H1 (cell line): ENCODE measurements around the gene DNAJC2. TPM values are rescaled to one million over a fixed set of nuclear protein-coding genes. Genes with fewer than 3 reads are reported as not detected.

ENCODE experiments used
- ASH2L ChIP-seq: fragments of 200-600, 300-600 bp; sonication (generic); IDR thresholded peaks from one replicate; pipeline ENCODE4 v1.7.1; 2017; ENCODE audit warnings: low read length
- BACH1 ChIP-seq: IDR thresholded peaks from 2 replicates; pipeline ENCODE4 v1.6.1; 2012; ENCODE audit warnings: low read length, improper control_type of control experiment
- BCL11A ChIP-seq, 2 experiments: IDR thresholded peaks; one replicate each; pipeline ENCODE4 v1.6.1; 2011; ENCODE audit warnings: low read depth in 2 of 2, low read length in 2 of 2, mild to moderate bottlenecking in 2 of 2
- CBX8 ChIP-seq: fragments of 300-800, 300-1000 bp; sonication (generic); IDR thresholded peaks from 2 replicates; pipeline ENCODE4 v1.7.1; 2016; ENCODE audit warnings: low read depth, low read length, borderline replicate concordance
- CTBP2 ChIP-seq: IDR thresholded peaks from 2 replicates; pipeline ENCODE4 v1.7.0; 2011; ENCODE audit warnings: borderline replicate concordance, mild to moderate bottlenecking, moderate library complexity, mixed read lengths, low read length; ENCODE audit not compliant: insufficient read depth, insufficient read length
- E2F6 ChIP-seq: IDR thresholded peaks from 2 replicates; pipeline ENCODE4 v1.6.1; 2012; ENCODE audit warnings: inconsistent platforms
- EGR1 ChIP-seq: IDR thresholded peaks from 2 replicates; pipeline ENCODE4 v1.6.1; 2011; ENCODE audit warnings: low read depth, low read length, borderline replicate concordance
- EP300 ChIP-seq, 2 experiments: IDR thresholded peaks; 1 replicate in 1 of 2; 2 replicates in 1 of 2; pipeline ENCODE4 v1.6.1; 2011 to 2012; ENCODE audit warnings: low read depth in 2 of 2, low read length in 2 of 2, mild to moderate bottlenecking in 2 of 2, borderline replicate concordance in 1 of 2, inconsistent platforms in 1 of 2, moderate library complexity in 1 of 2
- KDM5A ChIP-seq: fragments of 200-600 bp; IDR thresholded peaks from 2 replicates; pipeline ENCODE4 v1.7.1; 2012; ENCODE audit warnings: mild to moderate bottlenecking, low read length, inconsistent platforms, mixed read lengths
- PHF8 ChIP-seq: fragments of 200-600 bp; sonication (generic); conservative IDR thresholded peaks from 2 replicates; pipeline ENCODE4 v1.7.1; 2012; ENCODE audit warnings: low read depth, mild to moderate bottlenecking, inconsistent platforms, low read length, moderate library complexity
- POLR2AphosphoS5 ChIP-seq: IDR thresholded peaks from 2 replicates; pipeline ENCODE4 v1.6.1; 2011; ENCODE audit warnings: low read depth, low read length
- SAP30 ChIP-seq: fragments of 300-600 bp; sonication (generic); IDR thresholded peaks from 2 replicates; pipeline ENCODE4 v1.7.1; 2012; ENCODE audit warnings: low read length, moderate library complexity, mild to moderate bottlenecking, inconsistent platforms; ENCODE audit not compliant: insufficient read depth, insufficient replicate concordance
- TAF1 ChIP-seq: IDR thresholded peaks from 2 replicates; pipeline ENCODE4 v1.6.1; 2011; ENCODE audit warnings: mild to moderate bottlenecking, low read depth, low read length
- TAF7 ChIP-seq: optimal IDR thresholded peaks from 2 replicates; pipeline ENCODE3; 2011; ENCODE audit warnings: low read depth, mild to moderate bottlenecking, inconsistent platforms, low read length, moderate library complexity, borderline replicate concordance
- TBP ChIP-seq: IDR thresholded peaks from 2 replicates; pipeline ENCODE4 v1.6.1; 2011; ENCODE audit warnings: low read depth, low read length, improper control_type of control experiment
- ZNF274 ChIP-seq: IDR thresholded peaks from 2 replicates; pipeline ENCODE4 v1.7.0; 2012; ENCODE audit warnings: low read length, borderline replicate concordance; ENCODE audit errors: extremely low read depth
- polyA plus RNA-seq, 7 experiments: library from polyadenylated mRNA; depleted of rRNA in 3 of 7; stranded (reverse) in 5 of 7; unstranded in 2 of 7; fragments of >200 nt in 5 of 7; fragments of 200-250 nt in 2 of 7; gene quantifications; 1 replicate in 5 of 7; 2 replicates in 1 of 7; 4 replicates in 1 of 7; pipeline versions ENCODE4 v1.2.1 to v1.2.3, GENCODE V29; 2011 to 2013; ENCODE audit warnings: missing spikeins in 2 of 7, mixed read lengths in 2 of 7
- total RNA-seq: library from RNA; stranded (reverse); fragmentation: NEBNext Ultra II Directional; extraction: Animal tissue kit (Norgen Biotek cat#: 25700); gene quantifications from 2 replicates; pipeline ENCODE4 v1.2.1, GENCODE V29; 2021

Gene DNAJC2
- total and polyA plus RNA-seq, 2 of the 8 experiments (the other 6 are each of a cell fraction or from before 2014, with no cell fraction given), result 9.8 to 42.2 TPM

- TF ChIP-seq PHF8, result peak; percentile 83
- TF ChIP-seq EGR1, result 0 out of 2 replicates have a peak, but pooled peaks have one; percentile 52
- TF ChIP-seq EP300 (IDR thresholded peaks at IDR 0.05; ENCODE audit: borderline replicate concordance in 1 of 2, low read depth in 2 of 2, low read length in 2 of 2), result peak in 1 of 2 experiments; percentile 14; a peak in 1 of 3 replicates
- no peak for TF ChIP-seq CTBP2
- peak; percentile 80 for TF ChIP-seq TBP
- TF ChIP-seq TAF1, result peak; percentile 91
- peak; percentile 83 for TF ChIP-seq BACH1
- peak; percentile 83 for TF ChIP-seq TAF7
- TF ChIP-seq ZNF274, result no peak
- TF ChIP-seq ASH2L, result peak; percentile 77
- no peak for TF ChIP-seq BCL11A (IDR thresholded peaks at IDR 0.05; ENCODE audit: low read depth in 2 of 2, low read length in 2 of 2)
- peak; percentile 74 for TF ChIP-seq POLR2AphosphoS5
- TF ChIP-seq E2F6, result 0 out of 2 replicates have a peak, but pooled peaks have one; percentile 6
- TF ChIP-seq SAP30, result peak; percentile 96
- peak; percentile 84; the same call in 1 of the 2 replicates for TF ChIP-seq KDM5A
- TF ChIP-seq CBX8, result no peak
These were observed 3.1 kb upstream of the DNAJC2 start, which contains the start of gene PSMC2 (continued) for GRCh38 chr7:103347507-103348267.
